ENCODE measurements around the gene COL3A1.

COL3A1 gene

DNA sequence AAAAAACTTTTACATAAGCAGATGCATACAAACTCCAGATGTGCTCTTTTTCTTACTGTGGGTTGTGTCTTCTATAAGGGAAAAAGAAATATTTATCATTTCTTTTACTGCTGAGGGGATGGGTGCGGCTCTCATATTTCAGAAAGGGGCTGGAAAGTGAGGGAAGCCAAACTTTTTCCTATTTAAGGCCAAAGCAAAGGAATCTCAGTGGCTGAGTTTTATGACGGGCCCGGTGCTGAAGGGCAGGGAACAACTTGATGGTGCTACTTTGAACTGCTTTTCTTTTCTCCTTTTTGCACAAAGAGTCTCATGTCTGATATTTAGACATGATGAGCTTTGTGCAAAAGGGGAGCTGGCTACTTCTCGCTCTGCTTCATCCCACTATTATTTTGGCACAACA is at the start of gene COL3A1:
COL3A1 (plus strand) TSS at position 210 of the 400 bp plus-strand sequence; CDS start at position 327, 117 bp downstream.
- H3K36me3 Mint-ChIP-seq (ENCODE audit: low read depth): no peaks in the 10 kb centered on the region
- H3K27me3 Mint-ChIP-seq: peaks cover 18% of the 10 kb centered on the region
- H3K27ac Mint-ChIP-seq: no peak within 1 kb of the TSS
- H3K9me3 Mint-ChIP-seq: no peaks in the 10 kb centered on the region
- peaks cover 16% of the 10 kb centered on the region for H3K4me1 Mint-ChIP-seq (ENCODE audit: low read depth)
- DNase-seq: no peak
- no peak within 1 kb of the TSS for H3K4me3 Mint-ChIP-seq

DNA sequence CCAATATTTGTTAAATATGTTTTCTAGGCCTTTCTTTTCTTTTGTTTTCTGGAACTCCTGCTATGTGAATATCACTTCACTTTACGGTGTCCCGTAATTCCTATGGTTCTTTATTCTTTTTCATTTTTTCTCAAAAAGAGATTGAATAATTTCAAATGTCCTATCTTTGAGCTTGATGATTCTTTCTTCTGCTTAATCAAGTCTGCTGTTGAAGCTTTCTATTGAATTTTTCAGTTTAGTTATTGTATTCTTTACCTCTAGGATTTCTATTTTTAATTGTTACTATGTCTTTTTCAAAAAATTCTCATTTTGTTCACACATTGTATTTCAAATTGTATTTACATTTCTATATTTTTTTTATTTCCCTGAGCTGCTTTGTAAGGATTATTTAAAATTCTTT is 45.5 kb upstream of the COL3A1 start:
- H3K27me3 Mint-ChIP-seq: no peaks in the 10 kb centered on the region
- H3K4me3 Mint-ChIP-seq: no peak overlapping the region
- H3K9me3 Mint-ChIP-seq: peaks cover 15% of the 10 kb centered on the region
- no peak overlapping the region for H3K27ac Mint-ChIP-seq
- no peak for DNase-seq
- no peaks in the 10 kb centered on the region for H3K36me3 Mint-ChIP-seq (ENCODE audit: low read depth)
- H3K4me1 Mint-ChIP-seq (ENCODE audit: low read depth): no peaks in the 10 kb centered on the region

DNA sequence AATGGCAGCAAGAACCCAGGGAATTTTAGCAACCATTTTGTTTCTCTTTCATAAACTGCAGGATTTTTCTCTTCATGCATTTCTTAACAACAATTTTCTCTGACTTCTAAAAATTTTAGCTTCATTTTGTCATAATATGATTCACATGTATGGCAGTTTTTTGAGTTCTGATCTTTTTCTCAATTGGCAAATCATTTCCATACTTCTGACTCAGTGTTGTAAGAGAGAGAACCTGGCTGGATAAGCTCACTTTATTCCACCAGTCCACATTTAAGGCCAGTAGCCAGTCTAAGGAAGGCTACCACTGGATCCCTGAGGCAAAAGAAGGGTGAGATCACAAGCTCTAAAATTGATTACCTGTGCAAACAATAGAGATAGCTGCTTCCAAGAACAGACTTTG is 42.8 kb upstream of the COL3A1 start:
- Mint-ChIP-seq H3K27me3 (no peaks in the 10 kb centered on the region), H3K4me3 (no peak overlapping the region), H3K27ac (no peak overlapping the region), H3K9me3 (peaks cover 15% of the 10 kb centered on the region), H3K4me1 (ENCODE audit: low read depth) (no peaks in the 10 kb centered on the region), H3K36me3 (ENCODE audit: low read depth) (no peaks in the 10 kb centered on the region)
- DNase-seq: no peak

DNA sequence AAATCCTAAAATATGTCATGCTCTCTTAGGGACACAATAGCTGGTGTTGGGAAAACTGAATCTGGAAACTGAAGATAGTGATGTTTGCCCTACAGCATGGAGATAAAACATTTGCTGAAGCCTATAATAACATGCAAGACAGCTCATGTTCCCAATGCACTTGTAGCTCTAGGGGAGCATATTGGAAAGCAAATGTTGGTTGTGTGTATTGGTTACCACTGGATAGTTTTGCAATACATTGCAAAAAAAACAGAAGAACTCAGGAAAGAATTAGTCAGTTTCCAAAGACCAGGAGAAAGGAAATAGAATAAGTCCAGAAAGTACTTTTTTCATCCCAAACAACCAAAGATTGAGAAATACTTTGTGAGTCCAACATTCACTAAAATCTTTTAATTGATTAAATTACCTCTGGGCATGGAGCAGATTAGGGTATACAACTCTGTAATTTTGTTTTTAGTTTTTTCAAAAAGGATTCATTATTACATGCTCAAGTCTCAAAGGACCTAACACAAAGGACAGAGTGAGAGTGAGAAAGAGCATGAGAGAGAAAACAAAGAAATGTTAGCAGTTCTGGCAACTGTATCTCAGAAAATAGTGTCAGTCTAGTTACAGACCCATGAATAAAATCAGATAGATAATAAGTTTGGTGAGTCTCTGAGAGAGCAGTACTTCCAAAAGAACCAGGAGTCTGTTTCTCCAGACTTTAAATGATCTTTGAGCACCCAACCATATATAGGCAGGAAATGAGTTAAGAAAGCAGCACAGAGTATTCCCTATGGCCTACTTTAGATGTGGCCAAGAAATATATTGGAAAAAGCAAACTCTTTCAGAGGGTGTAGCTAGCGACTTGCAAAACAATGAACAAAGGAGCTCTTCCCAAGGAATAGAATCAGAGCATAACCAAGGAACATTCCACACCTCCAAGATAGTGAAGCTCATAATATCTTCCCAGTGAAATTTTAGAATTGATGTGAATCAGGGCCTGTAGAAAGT is 36.6 kb upstream of the COL3A1 start:
- no peak for DNase-seq
- H3K27me3 Mint-ChIP-seq: no peaks in the 10 kb centered on the region
- no peaks in the 10 kb centered on the region for H3K36me3 Mint-ChIP-seq (ENCODE audit: low read depth)
- no peaks in the 10 kb centered on the region for H3K9me3 Mint-ChIP-seq
- H3K27ac Mint-ChIP-seq: no peak overlapping the region
- no peaks in the 10 kb centered on the region for H3K4me1 Mint-ChIP-seq (ENCODE audit: low read depth)
- no peak overlapping the region for H3K4me3 Mint-ChIP-seq

DNA sequence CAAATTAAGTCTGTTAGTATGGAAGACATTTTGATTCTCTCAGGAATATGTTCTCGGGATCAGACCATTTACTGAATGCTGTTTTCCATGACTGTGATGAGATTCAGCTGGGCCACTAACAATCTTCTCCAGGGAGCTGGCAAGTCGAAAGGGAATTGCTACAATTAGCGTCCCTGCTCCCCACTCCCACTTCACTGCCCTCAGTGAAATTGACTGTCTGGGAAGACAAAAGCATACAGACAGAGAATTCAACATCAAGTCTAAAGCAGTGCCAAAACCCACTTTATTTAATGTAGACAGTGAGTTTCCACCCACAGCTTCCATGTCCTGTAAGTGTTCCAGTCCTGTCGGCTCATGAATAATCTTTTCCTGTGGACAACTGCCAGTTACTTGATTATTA is 34.0 kb upstream of the COL3A1 start:
- no peaks in the 10 kb centered on the region for H3K27me3 Mint-ChIP-seq
- no peak overlapping the region for H3K4me3 Mint-ChIP-seq
- H3K36me3 Mint-ChIP-seq (ENCODE audit: low read depth): no peaks in the 10 kb centered on the region
- no peak overlapping the region for H3K27ac Mint-ChIP-seq
- H3K9me3 Mint-ChIP-seq: no peaks in the 10 kb centered on the region
- no peak for DNase-seq
- no peaks in the 10 kb centered on the region for H3K4me1 Mint-ChIP-seq (ENCODE audit: low read depth)

- no peak overlapping the region for H3K4me3 Mint-ChIP-seq
- H3K9me3 Mint-ChIP-seq: no peaks in the 10 kb centered on the region
- H3K4me1 Mint-ChIP-seq (ENCODE audit: low read depth): no peaks in the 10 kb centered on the region
- H3K27me3 Mint-ChIP-seq: no peaks in the 10 kb centered on the region
- H3K27ac Mint-ChIP-seq: no peak overlapping the region
- no peaks in the 10 kb centered on the region for H3K36me3 Mint-ChIP-seq (ENCODE audit: low read depth)
- no peak for DNase-seq
Measured at GRCh38 chr2:188944442-188944841, 29.7 kb upstream of the COL3A1 start.

DNA sequence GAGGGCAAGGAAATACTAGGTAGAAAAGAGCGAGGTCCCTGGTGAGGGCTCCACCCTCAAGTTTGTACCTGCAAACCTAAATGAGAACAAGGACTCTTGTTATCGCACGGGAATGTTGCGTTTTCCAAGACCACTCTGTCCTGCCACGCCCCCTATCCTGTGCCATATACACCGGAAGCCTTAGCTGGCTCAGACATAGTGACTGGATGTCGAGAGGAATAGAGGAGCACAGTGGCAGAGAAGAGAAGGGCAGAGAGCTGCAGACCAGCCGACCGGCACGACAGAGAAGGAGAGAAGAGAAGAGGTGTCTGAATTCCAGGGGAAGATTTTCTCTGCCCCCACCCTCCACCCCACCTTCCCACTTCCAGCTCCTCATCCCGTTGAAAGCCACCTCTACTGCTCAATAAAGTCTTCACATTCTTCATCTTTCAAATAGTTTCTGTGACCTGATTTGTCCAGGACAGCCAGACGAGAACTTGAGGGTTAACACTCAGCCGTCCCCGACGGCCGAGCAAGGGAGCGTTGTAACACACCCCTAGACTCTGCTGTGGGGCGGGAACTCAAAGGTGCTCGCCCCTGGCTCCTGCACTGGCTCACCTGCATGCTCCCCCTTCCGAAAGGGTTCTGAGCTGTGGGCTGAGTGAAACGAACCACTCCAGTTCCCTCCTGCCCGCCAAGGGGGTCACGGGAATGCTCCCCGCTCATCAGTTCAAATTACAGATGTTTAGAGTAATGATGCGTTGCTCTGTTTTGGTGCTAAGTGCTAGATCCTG is 24.9 kb upstream of the COL3A1 start:
- Mint-ChIP-seq H3K27ac (no peak overlapping the region), H3K4me1 (ENCODE audit: low read depth) (no peaks in the 10 kb centered on the region), H3K4me3 (no peak overlapping the region), H3K9me3 (no peaks in the 10 kb centered on the region), H3K27me3 (no peaks in the 10 kb centered on the region), H3K36me3 (ENCODE audit: low read depth) (no peaks in the 10 kb centered on the region)
- DNase-seq: no peak

DNA sequence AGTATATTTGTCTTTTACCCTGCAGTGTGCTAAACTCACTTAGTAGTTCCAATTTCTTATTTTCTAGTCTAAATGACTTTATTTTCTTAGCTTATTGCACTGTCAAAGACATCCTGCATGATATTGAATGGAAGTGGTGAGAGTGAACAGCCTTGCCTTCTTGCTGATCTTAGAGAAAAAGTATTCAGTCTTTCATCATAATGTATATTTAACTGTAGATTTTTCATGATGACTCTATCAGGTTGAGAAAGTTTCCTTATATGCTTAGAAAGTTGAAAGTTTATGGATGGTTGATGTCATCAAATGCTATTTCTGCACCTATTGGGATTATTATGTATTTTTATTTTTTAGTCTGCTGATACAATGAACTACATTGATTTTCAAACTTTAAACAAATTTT is 21.3 kb upstream of the COL3A1 start:
- no peaks in the 10 kb centered on the region for H3K9me3 Mint-ChIP-seq

DNA sequence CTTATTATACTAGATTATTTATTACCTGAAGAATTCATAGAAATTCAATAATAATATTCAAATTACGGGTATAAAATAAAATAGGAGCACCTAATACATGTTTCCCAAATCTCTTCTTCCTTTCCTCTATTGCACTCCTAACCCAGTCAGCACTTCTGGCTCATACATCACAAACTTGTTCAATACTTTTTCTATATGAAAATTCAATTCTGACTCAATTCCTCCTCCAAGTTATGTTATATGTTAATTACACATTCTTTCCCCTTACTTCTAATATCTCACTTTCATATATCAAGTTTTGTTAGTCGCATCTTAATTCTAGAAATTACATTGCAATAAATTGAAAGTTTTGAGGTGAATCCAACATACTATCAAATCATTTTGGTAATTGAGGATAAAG is 17.9 kb upstream of the COL3A1 start:
- peaks cover 8% of the 10 kb centered on the region for H3K4me1 Mint-ChIP-seq (ENCODE audit: low read depth)
- DNase-seq: no peak
- H3K4me3 Mint-ChIP-seq: no peak overlapping the region

More for the DNA sequence above, 21.3 kb upstream of the COL3A1 start:
- Mint-ChIP-seq H3K27ac (no peak overlapping the region), H3K4me1 (ENCODE audit: low read depth) (peaks cover 6% of the 10 kb centered on the region), H3K27me3 (no peaks in the 10 kb centered on the region), H3K36me3 (ENCODE audit: low read depth) (no peaks in the 10 kb centered on the region), H3K4me3 (no peak overlapping the region)
- no peak for DNase-seq

GRCh38 chr2:188956961-188957360 is 17.2 kb upstream of the COL3A1 start:
- Mint-ChIP-seq H3K36me3 (ENCODE audit: low read depth) (no peaks in the 10 kb centered on the region), H3K4me3 (no peak overlapping the region), H3K27ac (no peak overlapping the region), H3K9me3 (peaks cover 5% of the 10 kb centered on the region), H3K4me1 (ENCODE audit: low read depth) (peaks cover 8% of the 10 kb centered on the region), H3K27me3 (peaks cover 5% of the 10 kb centered on the region)
- DNase-seq: no peak

More for the DNA sequence above, 17.9 kb upstream of the COL3A1 start:
- Mint-ChIP-seq H3K9me3 (peaks cover under 1% of the 10 kb centered on the region), H3K27me3 (no peaks in the 10 kb centered on the region), H3K27ac (no peak overlapping the region), H3K36me3 (ENCODE audit: low read depth) (no peaks in the 10 kb centered on the region)

GRCh38 chr2:188957646-188958045 is 16.5 kb upstream of the COL3A1 start:
- peaks cover 8% of the 10 kb centered on the region for H3K4me1 Mint-ChIP-seq (ENCODE audit: low read depth)
- no peak overlapping the region for H3K27ac Mint-ChIP-seq
- H3K36me3 Mint-ChIP-seq (ENCODE audit: low read depth): no peaks in the 10 kb centered on the region
- peaks cover 5% of the 10 kb centered on the region for H3K27me3 Mint-ChIP-seq
- peaks cover 5% of the 10 kb centered on the region for H3K9me3 Mint-ChIP-seq
- no peak for DNase-seq
- no peak overlapping the region for H3K4me3 Mint-ChIP-seq

DNA sequence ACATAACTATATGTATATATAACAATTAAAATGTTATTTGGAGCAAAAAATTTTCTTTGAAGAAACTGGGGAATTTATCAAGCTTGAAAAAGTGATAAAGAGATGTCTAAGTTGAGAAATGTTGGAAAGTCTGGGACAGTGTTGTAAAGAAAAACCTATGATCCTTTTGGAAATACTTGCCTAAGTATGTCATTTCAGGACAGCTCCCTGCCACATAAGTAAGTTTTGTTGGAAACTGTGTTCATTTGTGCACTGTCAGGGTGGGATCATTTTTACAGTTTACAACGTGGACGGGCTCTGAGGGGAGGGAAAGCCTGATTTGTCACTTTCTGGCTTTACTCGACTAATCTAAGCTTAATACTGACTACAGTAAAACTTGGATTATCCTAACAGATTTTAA is 10.4 kb upstream of the COL3A1 start:
- peaks cover 5% of the 10 kb centered on the region for H3K27me3 Mint-ChIP-seq
- no peak overlapping the region for H3K4me3 Mint-ChIP-seq
- no peak overlapping the region for H3K27ac Mint-ChIP-seq
- no peak for DNase-seq
- H3K9me3 Mint-ChIP-seq: peaks cover 5% of the 10 kb centered on the region
- H3K4me1 Mint-ChIP-seq (ENCODE audit: low read depth): no peaks in the 10 kb centered on the region
- H3K36me3 Mint-ChIP-seq (ENCODE audit: low read depth): no peaks in the 10 kb centered on the region

DNA sequence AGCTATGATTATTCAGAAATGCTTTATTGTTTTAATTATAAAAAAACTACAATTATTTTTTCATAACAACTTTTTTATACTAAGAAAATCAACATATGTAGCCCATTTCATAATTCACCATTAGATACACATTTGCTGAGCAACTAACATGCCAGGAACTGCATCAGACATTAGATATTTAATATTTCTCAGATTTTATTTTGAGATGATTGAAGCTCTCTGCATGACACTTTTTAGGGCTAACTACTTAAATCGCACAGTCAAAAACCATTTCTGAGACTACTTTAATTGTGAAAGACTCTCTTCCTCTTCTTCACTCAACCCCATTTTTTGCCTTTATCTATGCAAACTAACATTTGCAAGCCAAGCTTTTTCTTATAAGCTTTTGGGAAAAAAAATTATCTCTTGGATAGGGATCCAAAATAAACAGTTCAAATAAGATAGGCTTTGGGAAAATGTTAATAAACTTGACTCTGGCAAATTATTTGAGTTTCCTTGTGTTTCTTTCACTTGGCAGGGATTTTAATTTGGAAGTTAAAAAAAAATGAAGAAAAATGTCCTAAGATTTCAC is 9.1 kb upstream of the COL3A1 start:
- no peak overlapping the region for H3K27ac Mint-ChIP-seq
- no peak overlapping the region for H3K4me3 Mint-ChIP-seq
- no peaks in the 10 kb centered on the region for H3K4me1 Mint-ChIP-seq (ENCODE audit: low read depth)
- peaks cover 5% of the 10 kb centered on the region for H3K27me3 Mint-ChIP-seq
- peaks cover 5% of the 10 kb centered on the region for H3K9me3 Mint-ChIP-seq
- no peak for DNase-seq
- no peaks in the 10 kb centered on the region for H3K36me3 Mint-ChIP-seq (ENCODE audit: low read depth)

DNA sequence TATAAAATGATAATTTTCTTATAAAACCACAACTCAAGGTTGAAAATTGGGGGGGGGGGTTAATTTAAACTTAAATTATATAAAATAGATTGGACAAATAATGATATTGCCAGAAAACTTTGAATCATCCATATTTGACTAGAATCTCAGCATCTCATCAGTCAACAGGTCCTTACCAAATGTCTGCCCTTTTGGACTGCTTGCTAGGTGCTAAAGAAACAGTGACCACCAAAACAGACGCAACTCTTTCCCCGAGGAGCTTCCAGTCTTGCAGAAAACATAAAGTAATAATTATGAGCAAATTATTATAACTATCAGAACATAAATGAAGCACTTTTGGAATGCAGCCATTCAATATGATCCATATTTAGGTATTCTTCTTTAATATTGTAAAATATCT is 8.6 kb upstream of the COL3A1 start:
- no peaks in the 10 kb centered on the region for H3K4me1 Mint-ChIP-seq (ENCODE audit: low read depth)
- peaks cover 5% of the 10 kb centered on the region for H3K27me3 Mint-ChIP-seq
- no peak overlapping the region for H3K27ac Mint-ChIP-seq
- no peaks in the 10 kb centered on the region for H3K36me3 Mint-ChIP-seq (ENCODE audit: low read depth)
- DNase-seq: no peak
- H3K9me3 Mint-ChIP-seq: peaks cover 5% of the 10 kb centered on the region
- H3K4me3 Mint-ChIP-seq: no peak overlapping the region
